BE2C (cell line): ENCODE data around the gene CNPY1.

Source experiments
- DNase-seq: peaks from one replicate; pipeline ENCODE4 v3.0.0-alpha.2; 2020
- H3K27me3 ChIP-seq: fragments of 250-450 bp; sonication (Bioruptor Pico); 2 replicates; pipeline ENCODE4 v1.5.1; 2020; ENCODE audit warnings: mild to moderate bottlenecking
- H3K36me3 ChIP-seq: fragments of 250-450 bp; sonication (Bioruptor Pico); 2 replicates; pipeline ENCODE4 v1.5.1; 2020; ENCODE audit warnings: mild to moderate bottlenecking
- H3K4me1 ChIP-seq: fragments of 250-450 bp; sonication (Bioruptor Pico); 2 replicates; pipeline ENCODE4 v1.5.1; 2020
- H3K4me3 ChIP-seq: 2 replicates; pipeline ENCODE4 v1.5.1; 2011; ENCODE audit warnings: low read depth, low read length
- H3K9me3 ChIP-seq: fragments of 250-450 bp; sonication (Bioruptor Pico); 2 replicates; pipeline ENCODE4 v1.5.1; 2020
- TF ChIP-seq, protein P1 (sequence below): IDR thresholded peaks from 2 replicates; pipeline ENCODE4 v1.5.1; 2012; ENCODE audit warnings: mild to moderate bottlenecking, low read depth, low read length

The CNPY1 gene

DNA sequence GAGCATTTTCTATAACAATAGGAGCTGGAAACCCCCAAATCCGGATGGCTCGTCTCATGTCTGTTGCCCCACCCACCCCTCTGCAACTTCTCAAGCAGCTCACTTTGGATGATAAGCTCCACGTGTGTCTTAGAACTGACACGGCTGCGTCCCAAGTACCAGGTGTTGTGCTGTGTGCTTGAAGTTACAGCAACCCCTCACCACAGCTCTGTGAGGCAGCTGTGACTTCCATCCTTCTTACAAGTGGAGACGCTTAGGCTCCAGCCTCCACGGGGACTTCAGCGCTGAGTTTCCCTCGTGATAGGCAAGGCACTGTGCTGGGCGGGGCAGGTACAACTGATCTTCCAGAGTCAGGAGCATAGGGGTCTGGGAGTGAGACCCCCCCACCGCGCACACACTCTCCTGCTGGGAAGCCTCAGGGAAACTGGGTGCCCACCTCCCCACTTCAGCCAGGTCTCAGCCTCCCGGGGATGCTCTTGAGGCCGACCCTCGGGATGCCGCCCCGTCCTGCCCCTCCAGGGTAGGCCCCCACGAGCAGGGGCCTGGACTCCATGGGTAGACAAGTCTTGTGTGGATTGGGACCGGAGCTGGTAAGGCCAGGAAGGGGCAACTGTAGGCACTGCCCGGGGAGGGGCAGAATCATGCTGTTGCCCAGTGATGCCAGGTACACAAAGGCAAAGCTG, 57.1 kb downstream of the CNPY1 start:
- no peak overlapping the region for H3K4me3 ChIP-seq
- TF ChIP-seq, protein P1, sequence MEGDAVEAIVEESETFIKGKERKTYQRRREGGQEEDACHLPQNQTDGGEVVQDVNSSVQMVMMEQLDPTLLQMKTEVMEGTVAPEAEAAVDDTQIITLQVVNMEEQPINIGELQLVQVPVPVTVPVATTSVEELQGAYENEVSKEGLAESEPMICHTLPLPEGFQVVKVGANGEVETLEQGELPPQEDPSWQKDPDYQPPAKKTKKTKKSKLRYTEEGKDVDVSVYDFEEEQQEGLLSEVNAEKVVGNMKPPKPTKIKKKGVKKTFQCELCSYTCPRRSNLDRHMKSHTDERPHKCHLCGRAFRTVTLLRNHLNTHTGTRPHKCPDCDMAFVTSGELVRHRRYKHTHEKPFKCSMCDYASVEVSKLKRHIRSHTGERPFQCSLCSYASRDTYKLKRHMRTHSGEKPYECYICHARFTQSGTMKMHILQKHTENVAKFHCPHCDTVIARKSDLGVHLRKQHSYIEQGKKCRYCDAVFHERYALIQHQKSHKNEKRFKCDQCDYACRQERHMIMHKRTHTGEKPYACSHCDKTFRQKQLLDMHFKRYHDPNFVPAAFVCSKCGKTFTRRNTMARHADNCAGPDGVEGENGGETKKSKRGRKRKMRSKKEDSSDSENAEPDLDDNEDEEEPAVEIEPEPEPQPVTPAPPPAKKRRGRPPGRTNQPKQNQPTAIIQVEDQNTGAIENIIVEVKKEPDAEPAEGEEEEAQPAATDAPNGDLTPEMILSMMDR: no peak
- no peaks in the 10 kb centered on the region for H3K4me1 ChIP-seq
- no peak for DNase-seq
- H3K9me3 ChIP-seq: no peaks in the 10 kb centered on the region
- H3K27me3 ChIP-seq: peaks cover 97% of the 10 kb centered on the region
- H3K36me3 ChIP-seq: no peaks in the 10 kb centered on the region

DNA sequence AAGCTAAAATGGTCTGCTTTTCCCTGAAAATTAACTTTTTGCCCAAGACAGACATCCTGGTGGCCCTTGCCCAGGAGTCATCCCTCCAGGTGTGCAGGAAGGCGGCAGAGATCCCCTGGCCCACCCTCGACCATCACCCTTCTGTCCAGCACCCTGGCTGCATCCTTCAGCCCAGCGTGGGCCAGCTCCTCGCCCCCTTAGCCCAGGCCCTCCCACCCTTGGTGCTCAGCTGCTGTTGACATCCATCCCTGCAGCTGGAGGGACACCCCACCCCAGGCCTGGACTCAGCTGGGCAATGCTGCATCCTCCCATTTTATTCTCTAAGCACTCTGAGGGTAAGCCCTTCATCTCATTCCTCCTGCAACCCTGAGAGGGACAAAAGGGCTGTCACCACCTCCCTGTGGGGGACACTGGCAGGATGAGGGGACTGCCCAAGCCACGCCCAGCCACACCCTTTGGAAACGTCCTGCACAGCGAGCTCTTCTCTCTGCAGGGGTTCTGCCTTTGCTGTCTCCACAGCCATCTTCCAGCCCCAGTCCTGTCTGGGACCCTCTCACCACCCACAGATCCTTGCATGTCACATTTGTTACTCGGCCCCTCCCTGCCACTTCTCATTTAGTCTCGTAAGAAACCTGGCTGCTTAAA, 57.8 kb downstream of the CNPY1 start:
- peaks cover 97% of the 10 kb centered on the region for H3K27me3 ChIP-seq
- TF ChIP-seq, protein P1: no peak
- DNase-seq: no peak
- no peaks in the 10 kb centered on the region for H3K9me3 ChIP-seq
- H3K4me3 ChIP-seq: no peak overlapping the region
- no peaks in the 10 kb centered on the region for H3K4me1 ChIP-seq
- no peaks in the 10 kb centered on the region for H3K36me3 ChIP-seq

DNA sequence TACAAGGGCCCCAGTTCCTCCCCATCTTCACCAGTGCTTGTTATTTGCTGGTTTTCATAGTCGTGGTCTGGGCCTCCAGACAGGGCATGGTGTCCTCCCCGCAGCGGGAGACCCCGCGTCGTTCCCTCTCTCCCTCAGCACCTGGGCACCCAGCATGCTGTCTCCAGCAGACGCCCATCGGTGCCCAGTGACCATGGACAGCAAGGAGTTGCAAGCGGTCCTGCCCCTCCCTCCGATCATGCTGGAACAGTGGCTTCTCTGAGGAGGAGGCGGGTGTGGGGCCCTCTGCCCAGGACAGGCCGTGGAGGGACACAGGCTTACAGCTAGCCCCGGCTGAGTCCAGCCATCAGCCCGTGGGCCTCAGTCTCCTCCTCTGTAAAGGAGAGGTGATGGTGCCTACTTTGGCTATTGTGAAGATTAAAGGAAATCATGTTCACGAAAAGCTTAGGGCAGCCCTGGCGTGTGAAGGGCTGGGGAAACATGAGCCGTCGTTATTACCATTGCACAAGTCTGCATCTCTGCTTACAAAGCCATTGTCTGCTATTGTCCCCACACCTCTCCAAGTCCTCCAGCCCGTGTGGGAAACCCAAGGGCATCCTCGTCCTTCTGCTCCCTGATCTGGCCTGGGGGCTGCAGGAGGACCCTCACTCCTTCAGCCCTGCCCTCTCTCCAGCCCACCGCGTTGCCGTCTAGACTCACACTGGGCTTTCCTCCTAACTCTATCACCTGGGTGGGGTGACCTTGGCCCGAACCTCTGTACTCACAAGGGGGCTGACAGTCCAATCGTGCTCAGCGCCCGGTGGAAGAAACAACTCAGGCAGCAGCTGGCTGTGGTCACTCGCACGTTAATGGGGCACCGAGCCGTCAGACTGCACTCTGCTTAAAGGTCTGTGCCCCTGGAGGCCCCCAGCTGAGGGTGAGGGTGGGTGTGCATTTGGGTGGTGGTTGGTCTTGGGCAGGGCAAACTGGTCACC, 58.6 kb downstream of the CNPY1 start:
- no peaks in the 10 kb centered on the region for H3K9me3 ChIP-seq
- H3K4me1 ChIP-seq: no peaks in the 10 kb centered on the region
- H3K36me3 ChIP-seq: no peaks in the 10 kb centered on the region
- no peak for DNase-seq
- peaks cover 98% of the 10 kb centered on the region for H3K27me3 ChIP-seq
- H3K4me3 ChIP-seq: no peak overlapping the region
- TF ChIP-seq, protein P1: no peak

DNA sequence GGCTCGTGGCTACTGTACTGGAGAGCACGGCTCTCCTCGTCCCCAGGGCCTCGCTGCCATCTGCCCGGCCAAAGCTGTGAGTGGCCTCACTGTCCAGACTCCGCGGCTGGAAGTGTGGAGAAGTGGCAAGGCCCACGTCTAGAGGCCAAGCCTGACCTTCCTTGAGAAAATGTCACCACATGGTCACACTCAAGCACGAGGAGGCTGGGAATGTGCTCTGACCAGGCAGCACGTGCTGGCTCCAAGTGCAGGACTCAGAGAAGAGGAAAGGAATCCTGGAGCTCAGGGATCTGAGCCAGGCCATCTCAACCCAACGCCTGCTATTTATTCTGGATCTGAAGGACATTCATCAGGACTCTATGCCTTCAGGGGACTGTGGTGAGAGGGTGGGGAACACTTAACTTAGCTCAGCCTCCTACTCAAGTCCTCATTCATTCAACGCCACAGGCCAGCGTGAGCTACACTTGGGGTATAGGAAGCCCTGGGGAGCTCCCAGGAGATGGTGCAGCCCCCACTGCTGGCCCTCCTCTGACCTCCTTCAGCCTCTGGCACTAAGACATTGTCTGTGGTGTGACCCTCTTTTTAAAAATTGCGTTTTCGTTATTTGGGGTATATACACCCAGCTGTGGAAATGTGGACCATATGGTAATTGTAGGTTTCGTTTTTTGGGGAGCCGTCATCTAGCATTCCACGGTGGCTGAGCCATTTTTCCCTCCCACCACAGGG, 59.4 kb downstream of the CNPY1 start:
- no peaks in the 10 kb centered on the region for H3K9me3 ChIP-seq
- DNase-seq: no peak
- TF ChIP-seq, protein P1: no peak
- no peaks in the 10 kb centered on the region for H3K36me3 ChIP-seq
- H3K4me3 ChIP-seq: no peak overlapping the region
- peaks cover 98% of the 10 kb centered on the region for H3K27me3 ChIP-seq
- no peaks in the 10 kb centered on the region for H3K4me1 ChIP-seq

DNA sequence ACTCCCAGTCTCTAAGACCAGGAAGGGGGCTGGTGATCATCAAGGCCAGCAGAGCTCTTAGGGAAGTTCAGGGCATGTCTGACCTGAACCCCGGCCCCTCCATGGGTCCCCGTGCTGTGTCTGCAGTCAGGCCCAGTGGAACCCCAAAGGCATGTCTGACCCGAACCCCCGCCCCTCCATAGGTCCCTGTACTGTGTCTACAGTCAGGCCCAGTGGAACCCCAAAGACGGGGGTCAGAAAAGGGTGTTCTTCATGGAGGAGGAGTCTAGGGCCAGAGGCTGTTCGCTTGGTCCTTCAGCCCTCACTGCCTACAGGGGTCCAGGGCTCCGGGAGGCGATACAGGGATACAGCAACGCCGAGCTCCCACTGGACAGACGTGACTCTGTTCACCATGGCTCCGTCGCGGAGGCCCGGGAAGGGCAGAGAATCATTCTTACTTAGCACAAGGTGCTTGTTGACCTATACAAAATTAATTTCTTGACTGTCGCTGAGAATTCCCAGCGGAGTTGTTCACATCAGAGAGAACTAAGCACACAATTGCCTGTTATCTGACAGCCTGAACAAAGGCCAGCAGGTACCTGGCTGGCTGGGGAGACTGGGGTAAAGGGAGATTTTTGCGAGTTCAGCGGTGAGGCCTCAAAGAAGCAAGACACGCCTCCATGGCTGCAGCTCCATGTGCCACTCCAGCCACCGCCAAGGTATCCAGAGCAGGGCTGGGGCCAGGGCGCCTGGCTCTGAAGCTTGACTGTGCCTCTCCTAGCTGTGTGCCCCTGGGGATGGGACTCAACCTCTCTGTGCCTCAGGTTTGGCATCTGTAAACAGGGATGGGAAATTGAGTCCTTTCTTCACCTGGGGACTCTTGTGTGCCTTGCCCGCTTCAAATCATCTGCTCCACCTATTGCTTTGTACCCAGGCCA, 61.6 kb downstream of the CNPY1 start:
- no peaks in the 10 kb centered on the region for H3K9me3 ChIP-seq
- no peak for DNase-seq
- H3K4me1 ChIP-seq: no peaks in the 10 kb centered on the region
- TF ChIP-seq, protein P1: no peak
- peaks cover 80% of the 10 kb centered on the region for H3K27me3 ChIP-seq
- H3K36me3 ChIP-seq: no peaks in the 10 kb centered on the region
- no peak overlapping the region for H3K4me3 ChIP-seq
